ENCODE data around the gene AKR7A3.
"Not testable (repeated sequence)": the region's sequence is repeated elsewhere in the genome, so short reads cannot be mapped to it uniquely, and the experiment has no call there.

Gene AKR7A3

DNA sequence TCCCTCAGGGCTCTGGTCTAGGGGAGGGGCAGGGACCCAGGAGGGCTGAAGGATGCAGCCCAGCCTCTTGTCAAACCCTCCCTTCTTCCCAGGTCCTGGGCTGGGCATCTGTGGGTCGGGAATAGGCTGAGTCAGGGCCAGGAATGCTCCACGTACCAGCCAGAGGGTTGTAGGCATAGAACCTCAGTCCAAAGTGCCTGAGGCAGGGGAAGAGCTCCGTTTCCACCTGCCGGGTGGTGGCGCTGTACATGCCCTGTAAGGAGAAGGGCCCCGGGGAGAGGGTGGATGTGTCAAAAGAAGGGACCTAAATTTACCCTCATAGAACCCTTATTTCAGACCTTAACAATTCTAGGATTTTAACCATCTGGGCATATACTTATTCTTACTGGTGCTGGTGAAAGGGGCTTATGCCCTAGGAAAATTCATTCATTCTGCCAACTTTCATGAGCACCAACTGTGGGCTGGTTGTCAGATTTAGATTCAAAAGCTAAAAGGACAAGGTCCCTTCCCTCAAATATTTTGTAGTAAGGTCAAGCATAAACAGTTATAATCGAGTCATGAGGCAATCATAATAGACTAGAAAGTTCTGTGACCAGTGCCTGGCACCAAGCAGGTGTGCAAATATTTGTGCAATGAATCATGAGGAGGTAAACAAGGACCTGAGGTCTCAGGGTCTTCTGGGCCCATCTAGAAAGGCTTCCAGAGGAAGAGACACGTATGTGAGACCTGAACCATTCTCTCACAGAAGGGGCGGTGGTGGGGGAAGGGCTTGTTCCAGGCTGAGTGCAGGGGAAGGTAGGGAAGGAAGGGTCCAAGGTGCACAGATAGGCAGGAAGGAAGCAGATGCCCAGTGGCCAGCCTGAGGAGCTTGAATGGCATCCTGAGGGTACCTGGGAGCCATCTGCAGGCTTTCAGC, 18.9 kb downstream of the AKR7A3 start:
- H3K4me3 ChIP-seq (ENCODE audit: low read length); H3K4me1 ChIP-seq (ENCODE audit: insufficient read depth, low read length); H3K9me3 ChIP-seq (ENCODE audit: low read length); H3K27me3 ChIP-seq (ENCODE audit: insufficient read depth, low read length); H2AFZ ChIP-seq (ENCODE audit: low read depth, low read length): not testable (repeated sequence)
- H3K36me3 ChIP-seq (ENCODE audit: insufficient read depth, low read length): peaks cover 13% of the 10 kb centered on the region

DNA sequence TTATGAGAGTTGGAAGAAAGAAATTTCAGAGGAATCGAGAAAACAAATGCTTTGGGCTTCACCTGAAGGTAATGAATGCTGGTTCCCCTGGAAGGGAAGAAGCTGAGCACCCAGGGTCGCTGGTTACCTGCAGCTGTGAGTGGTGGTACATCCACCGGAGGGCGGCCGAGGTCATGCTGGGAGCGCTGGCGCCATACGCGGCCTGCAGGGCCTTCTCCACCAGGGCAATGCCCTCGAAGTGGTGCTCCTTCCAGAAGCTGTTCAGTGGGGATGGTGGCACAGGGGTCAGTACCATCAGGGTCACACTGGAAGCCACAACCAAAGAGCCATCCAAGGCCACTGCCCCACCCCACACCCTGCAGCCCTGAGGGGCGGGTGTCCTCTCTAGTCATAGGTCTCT, 20.1 kb downstream of the AKR7A3 start:
- Histone ChIP-seq H3K4me3 (ENCODE audit: low read length) (no peak overlapping the region), H3K4me1 (ENCODE audit: insufficient read depth, low read length) (no peaks in the 10 kb centered on the region), H3K36me3 (ENCODE audit: insufficient read depth, low read length) (peaks cover 8% of the 10 kb centered on the region), H3K9me3 (ENCODE audit: low read length) (no peaks in the 10 kb centered on the region), H3K27me3 (ENCODE audit: insufficient read depth, low read length) (no peaks in the 10 kb centered on the region), H2AFZ (ENCODE audit: low read depth, low read length) (no peak overlapping the region)

GRCh38 chr1:19262744-19263143, 25.8 kb downstream of the AKR7A3 start:
- Histone ChIP-seq H3K27me3 (ENCODE audit: insufficient read depth, low read length) (no peaks in the 10 kb centered on the region), H3K36me3 (ENCODE audit: insufficient read depth, low read length) (peaks cover 28% of the 10 kb centered on the region), H3K4me1 (ENCODE audit: insufficient read depth, low read length) (no peaks in the 10 kb centered on the region), H3K9me3 (ENCODE audit: low read length) (no peaks in the 10 kb centered on the region), H2AFZ (ENCODE audit: low read depth, low read length) (no peak overlapping the region), H3K4me3 (ENCODE audit: low read length) (no peak overlapping the region)

GRCh38 chr1:19262047-19262446, 26.5 kb downstream of the AKR7A3 start:
- no peak overlapping the region for H3K4me3 ChIP-seq (ENCODE audit: low read length)
- H3K36me3 ChIP-seq (ENCODE audit: insufficient read depth, low read length): peaks cover 34% of the 10 kb centered on the region
- no peaks in the 10 kb centered on the region for H3K27me3 ChIP-seq (ENCODE audit: insufficient read depth, low read length)
- H3K4me1 ChIP-seq (ENCODE audit: insufficient read depth, low read length): no peaks in the 10 kb centered on the region
- no peak overlapping the region for H2AFZ ChIP-seq (ENCODE audit: low read depth, low read length)
- H3K9me3 ChIP-seq (ENCODE audit: low read length): no peaks in the 10 kb centered on the region

DNA sequence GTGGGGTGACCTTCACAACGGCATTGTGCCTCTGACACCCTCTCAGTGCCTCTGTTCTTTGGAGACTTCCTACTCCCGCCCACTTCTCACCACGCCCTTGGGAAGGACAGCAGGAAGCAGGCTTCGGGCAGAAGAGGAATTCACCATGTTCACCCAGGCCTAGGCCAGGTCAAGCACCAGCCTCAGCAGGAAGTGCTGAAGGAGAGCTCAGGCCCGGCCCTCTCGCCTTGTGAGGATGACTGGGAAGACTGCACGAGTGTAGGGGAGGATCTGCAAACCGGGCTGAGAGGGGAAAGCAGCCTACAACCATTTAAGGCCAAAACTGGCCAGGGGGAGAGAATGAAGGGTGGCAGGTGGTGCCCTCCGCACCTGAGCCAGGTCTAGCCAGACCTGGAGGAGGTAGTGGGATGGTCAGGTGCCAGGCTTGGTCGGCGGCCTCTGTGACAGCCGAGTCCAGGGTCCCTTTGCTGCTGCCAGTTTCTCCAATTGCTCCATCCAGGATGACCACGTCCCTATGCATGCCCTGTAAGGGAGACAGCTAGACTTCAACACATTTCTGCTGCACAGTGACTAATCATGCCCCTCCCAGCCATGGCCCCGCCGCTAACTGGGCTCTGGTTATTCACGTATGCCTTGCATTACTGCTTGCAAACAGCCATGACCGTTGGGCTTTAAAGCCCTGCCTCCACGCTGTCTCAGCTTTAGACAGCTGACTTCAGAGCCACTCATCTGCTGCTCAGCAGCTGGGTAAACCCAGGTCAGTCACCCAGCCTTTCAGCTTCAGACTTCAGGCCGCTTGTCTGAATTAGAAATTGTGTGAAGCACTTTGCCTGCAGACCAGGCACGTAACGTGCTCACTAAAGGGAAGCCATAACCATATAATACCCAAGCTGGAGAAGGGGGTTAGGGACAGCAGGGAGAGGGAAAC, 28.1 kb downstream of the AKR7A3 start:
- Histone ChIP-seq H3K9me3 (ENCODE audit: low read length) (no peaks in the 10 kb centered on the region), H3K36me3 (ENCODE audit: insufficient read depth, low read length) (peaks cover 43% of the 10 kb centered on the region), H3K4me1 (ENCODE audit: insufficient read depth, low read length) (no peaks in the 10 kb centered on the region), H2AFZ (ENCODE audit: low read depth, low read length) (no peak overlapping the region), H3K27me3 (ENCODE audit: insufficient read depth, low read length) (no peaks in the 10 kb centered on the region), H3K4me3 (ENCODE audit: low read length) (no peak overlapping the region)

DNA sequence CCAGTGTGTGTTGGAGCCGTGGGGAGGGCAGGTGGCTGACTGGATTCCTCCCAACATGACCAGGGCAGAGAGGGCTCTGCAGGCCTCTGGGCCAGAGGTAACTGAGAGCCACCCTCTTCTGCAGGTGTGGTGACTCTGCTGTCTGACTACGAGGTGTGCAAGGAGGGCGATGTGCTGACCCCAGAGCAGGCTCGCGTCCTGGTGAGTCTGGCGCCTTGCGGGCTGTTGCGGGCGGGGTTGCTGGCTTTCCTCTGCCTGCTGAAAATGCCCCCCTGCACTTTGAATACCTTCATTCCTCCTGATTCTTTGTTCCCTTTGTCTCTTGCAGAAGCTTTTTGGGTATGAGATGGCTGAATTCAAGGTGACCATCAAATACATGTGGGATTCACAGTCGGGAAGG, 30.2 kb downstream of the AKR7A3 start:
- Histone ChIP-seq H3K4me1 (ENCODE audit: insufficient read depth, low read length) (peaks cover 11% of the 10 kb centered on the region), H3K36me3 (ENCODE audit: insufficient read depth, low read length) (peaks cover 46% of the 10 kb centered on the region), H2AFZ (ENCODE audit: low read depth, low read length) (no peak overlapping the region), H3K27me3 (ENCODE audit: insufficient read depth, low read length) (no peaks in the 10 kb centered on the region), H3K9me3 (ENCODE audit: low read length) (no peaks in the 10 kb centered on the region), H3K4me3 (ENCODE audit: low read length) (no peak overlapping the region)

DNA sequence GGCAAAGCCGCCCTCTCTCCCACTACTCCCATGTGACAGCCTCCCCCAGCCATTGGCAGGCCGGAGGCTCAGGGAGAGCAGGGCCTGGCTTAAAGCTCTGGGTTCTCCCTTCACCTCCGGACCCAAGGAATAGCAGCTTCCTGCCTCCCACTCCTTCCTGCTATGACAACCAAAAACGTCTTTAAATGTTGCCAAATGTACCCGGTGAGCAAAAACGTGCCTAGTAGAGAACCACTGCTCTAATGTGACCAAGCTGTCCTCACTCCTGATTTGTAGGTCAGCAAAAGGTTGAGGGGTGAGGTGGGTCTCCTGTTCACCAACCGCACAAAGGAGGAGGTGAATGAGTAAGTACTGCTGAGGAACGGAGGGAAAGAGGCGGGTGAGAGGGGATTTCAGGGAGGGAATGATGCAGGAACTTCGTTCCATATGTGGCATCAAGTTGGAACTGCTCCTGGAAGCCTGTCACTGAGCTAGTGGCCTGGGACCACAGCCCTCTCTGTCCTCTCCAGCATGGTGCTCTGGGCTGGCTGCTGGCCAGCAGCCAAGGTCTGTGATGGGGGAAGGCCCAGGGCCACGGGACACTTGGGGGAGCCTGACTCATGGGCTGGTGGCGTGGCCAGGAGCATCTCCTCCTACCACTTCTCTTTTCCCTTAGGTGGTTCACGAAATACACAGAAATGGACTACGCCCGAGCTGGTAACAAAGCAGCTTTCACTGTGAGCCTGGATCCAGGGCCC, 31.2 kb downstream of the AKR7A3 start:
- Histone ChIP-seq H3K36me3 (ENCODE audit: insufficient read depth, low read length) (peaks cover 46% of the 10 kb centered on the region), H3K9me3 (ENCODE audit: low read length) (no peaks in the 10 kb centered on the region), H3K4me1 (ENCODE audit: insufficient read depth, low read length) (peaks cover 19% of the 10 kb centered on the region), H2AFZ (ENCODE audit: low read depth, low read length) (no peak overlapping the region), H3K27me3 (ENCODE audit: insufficient read depth, low read length) (no peaks in the 10 kb centered on the region), H3K4me3 (ENCODE audit: low read length) (no peak overlapping the region)

DNA sequence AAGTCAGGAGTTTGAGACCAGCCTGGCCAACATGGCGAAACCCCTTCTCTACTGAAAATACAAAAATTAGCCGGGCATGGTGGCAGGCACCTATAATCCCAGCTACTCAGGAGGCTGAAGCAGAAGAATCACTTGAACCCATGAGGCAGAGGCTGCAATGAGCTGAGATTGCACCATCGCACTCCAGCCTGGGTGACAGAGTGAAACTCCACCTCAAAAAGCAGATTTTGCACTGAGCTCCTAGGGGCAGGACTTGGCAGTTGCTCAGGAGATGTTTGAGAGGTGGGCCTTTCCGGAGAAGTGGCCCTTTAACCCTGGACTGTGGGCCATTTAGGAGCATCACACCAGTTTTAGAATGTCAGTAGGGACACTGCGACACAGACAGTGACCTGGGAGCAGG, 32.3 kb downstream of the AKR7A3 start:
- H2AFZ ChIP-seq (ENCODE audit: low read depth, low read length); H3K9me3 ChIP-seq (ENCODE audit: low read length); H3K4me3 ChIP-seq (ENCODE audit: low read length); H3K27me3 ChIP-seq (ENCODE audit: insufficient read depth, low read length): not testable (repeated sequence)
- H3K36me3 ChIP-seq (ENCODE audit: insufficient read depth, low read length): peaks cover 46% of the 10 kb centered on the region
- H3K4me1 ChIP-seq (ENCODE audit: insufficient read depth, low read length): peaks cover 19% of the 10 kb centered on the region

DNA sequence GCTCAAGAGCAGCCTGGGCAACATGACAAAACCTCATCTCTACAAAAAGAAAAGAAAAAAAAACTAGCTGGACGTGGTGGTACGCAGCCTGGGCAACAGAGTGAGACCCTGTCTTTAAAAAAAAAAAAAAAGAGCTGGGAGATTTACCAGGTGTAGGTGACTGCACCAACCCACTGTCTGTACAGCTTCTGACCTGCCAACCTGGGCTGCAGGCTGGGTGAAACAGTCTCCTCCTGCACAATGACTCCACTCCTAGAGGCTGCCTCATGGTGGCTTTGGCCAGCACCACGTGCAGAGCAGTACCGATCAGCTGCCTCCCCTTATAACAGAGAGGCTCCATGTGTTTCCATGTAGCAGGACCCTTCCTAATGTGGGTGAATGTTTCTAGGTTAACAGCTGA, 33.3 kb downstream of the AKR7A3 start:
- Histone ChIP-seq H3K36me3 (ENCODE audit: insufficient read depth, low read length) (peaks cover 44% of the 10 kb centered on the region), H3K4me3 (ENCODE audit: low read length) (no peak overlapping the region), H3K27me3 (ENCODE audit: insufficient read depth, low read length) (no peaks in the 10 kb centered on the region), H2AFZ (ENCODE audit: low read depth, low read length) (no peak overlapping the region), H3K9me3 (ENCODE audit: low read length) (no peaks in the 10 kb centered on the region), H3K4me1 (ENCODE audit: insufficient read depth, low read length) (peaks cover 26% of the 10 kb centered on the region)

DNA sequence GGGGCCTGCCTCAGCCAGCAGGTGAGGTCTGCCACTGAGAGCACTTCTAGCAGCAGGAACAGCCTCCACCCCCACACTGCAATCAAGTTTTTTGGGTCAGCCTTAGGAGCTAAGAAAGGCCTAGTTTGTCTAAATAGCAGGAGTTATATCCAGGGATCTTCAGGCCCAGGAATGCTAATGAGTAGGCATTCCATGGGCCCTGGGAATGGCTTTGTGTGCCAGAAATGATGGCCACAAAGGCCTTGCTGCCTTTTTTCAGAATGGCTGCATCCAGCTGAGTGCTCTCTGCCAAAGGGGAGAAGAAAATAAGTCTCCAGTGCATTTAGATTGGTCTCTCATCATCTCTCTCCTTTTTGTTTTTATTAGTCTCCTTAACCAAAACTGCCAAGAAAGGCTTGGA, 34.2 kb downstream of the AKR7A3 start:
- H3K4me1 ChIP-seq (ENCODE audit: insufficient read depth, low read length): peaks cover 27% of the 10 kb centered on the region
- H3K4me3 ChIP-seq (ENCODE audit: low read length): no peak overlapping the region
- H3K9me3 ChIP-seq (ENCODE audit: low read length): no peaks in the 10 kb centered on the region
- H3K36me3 ChIP-seq (ENCODE audit: insufficient read depth, low read length): peaks cover 37% of the 10 kb centered on the region
- no peak overlapping the region for H2AFZ ChIP-seq (ENCODE audit: low read depth, low read length)
- H3K27me3 ChIP-seq (ENCODE audit: insufficient read depth, low read length): no peaks in the 10 kb centered on the region

DNA sequence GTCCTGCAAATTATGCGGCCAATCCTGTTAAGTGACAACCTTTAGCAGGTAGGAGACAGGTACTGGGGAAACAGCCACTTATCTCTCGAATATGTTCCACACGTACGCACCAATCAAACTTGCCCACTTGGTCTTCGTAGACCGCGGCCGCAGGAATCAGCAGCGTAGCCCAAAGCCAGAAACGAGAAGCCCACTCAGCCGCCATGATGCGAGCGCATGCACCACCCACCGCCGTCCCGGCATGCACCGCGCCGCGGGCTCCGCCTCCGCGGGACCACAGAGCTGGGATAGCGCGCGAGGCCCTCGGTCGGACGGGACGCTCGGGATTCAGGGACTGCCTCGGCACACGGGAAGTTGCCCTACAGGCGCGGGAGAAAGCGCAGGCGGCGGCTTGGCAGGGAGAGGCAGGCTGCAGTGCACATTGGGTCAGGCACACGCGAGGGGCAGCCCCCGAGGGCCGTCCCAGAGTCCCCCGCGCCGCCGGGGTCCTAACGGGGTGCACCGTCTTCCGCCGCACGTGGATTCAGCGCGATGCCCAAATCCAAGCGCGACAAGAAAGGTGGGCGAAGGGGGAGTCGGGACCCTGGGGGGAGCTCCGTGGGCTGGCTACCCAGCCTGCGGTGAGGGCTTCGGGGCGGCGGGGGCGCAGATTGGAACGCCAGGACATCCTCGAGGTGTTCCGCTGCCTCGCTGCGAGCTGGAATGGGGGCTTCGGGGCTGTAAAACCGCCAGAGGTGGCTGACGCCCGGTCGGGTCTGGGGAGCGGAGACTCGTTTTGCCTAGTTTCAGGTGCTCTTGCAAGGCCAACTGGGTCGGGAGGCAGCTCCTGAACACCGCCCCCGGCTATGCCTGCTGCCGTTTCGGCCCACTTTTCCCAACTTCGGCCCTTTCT, 37.0 kb downstream of the AKR7A3 start, which contains the start of the genes EMC1 and MRTO4:
EMC1 (minus strand) TSS at position 220 of the 892 bp plus-strand sequence; CDS start at position 205, 15 bp downstream.
MRTO4 (plus strand) TSS at position 501 of the 892 bp plus-strand sequence; CDS start at position 532, 31 bp downstream.
- H3K36me3 ChIP-seq (ENCODE audit: insufficient read depth, low read length): peaks cover 10% of the 10 kb centered on the region
- no peaks in the 10 kb centered on the region for H3K9me3 ChIP-seq (ENCODE audit: low read length)
- H3K4me3 ChIP-seq (ENCODE audit: low read length): peak within 1 kb of the TSS; percentile 81
- no peaks in the 10 kb centered on the region for H3K27me3 ChIP-seq (ENCODE audit: insufficient read depth, low read length)
- H2AFZ ChIP-seq (ENCODE audit: low read depth, low read length): peak within 1 kb of the TSS; percentile 55
- H3K4me1 ChIP-seq (ENCODE audit: insufficient read depth, low read length): peaks cover 27% of the 10 kb centered on the region
